Left colon (tissue), 2 donors: ENCODE measurements around the gene SLC39A7. TPM values are rescaled to one million over a fixed set of nuclear protein-coding genes. Genes with fewer than 3 reads are reported as not detected.

Source experiments
- ATAC-seq: fragments of 200-7000 bp; cut with Tn5 transposase; one replicate; pipeline ENCODE4 v1.9.1; 2020; ENCODE audit warnings: mild to moderate bottlenecking, moderate library complexity
- DNase-seq, 2 donors: peaks; one replicate each; pipeline ENCODE4 v3.0.0-alpha.2; 2020
- intact Hi-C, 2 donors: fragments of 100-400 bp; cut with DNase I in 1 of 2; cut with micrococcal nuclease in 1 of 2; formaldehyde crosslinking; loops; one replicate each; pipeline versions ENCODE4 v1.11.2 to v1.14.0; 2022; cut with DNase I, micrococcal nuclease
- microRNA-seq, 2 donors: library from miRNA; unstranded; fragments of <30 nt; microRNA quantifications; one replicate each; pipeline versions ENCODE4 v1.1.0 to v1.2.0, GENCODE V29; 2020
- total RNA-seq, 2 donors: library from RNA; stranded (reverse); fragmentation: NEBNext Ultra II Directional; extraction: Animal tissue kit (Norgen Biotek cat#: 25700); gene quantifications; one replicate each; pipeline ENCODE4 v1.2.1, GENCODE V29; 2021
- donor health status: DM: no; HTN: no; CAD: no.
- donor health status: DM: yes; HTN: yes; CAD: no.

The SLC39A7 gene
- total RNA-seq, 2 donors from 2014 or later, result 128 to 203 TPM

- intact Hi-C loops, result no loop called here
- no peak for DNase-seq
- no peak for ATAC-seq
Measured at GRCh38 chr6:33250731-33251130, 50.1 kb downstream of the SLC39A7 start.

GRCh38 chr6:33251395-33252012 is 50.8 kb downstream of the SLC39A7 start:
- DNase-seq (no peak), ATAC-seq (no peak)
- intact Hi-C loops, result no loop called here

GRCh38 chr6:33252759-33253158 is 52.1 kb downstream of the SLC39A7 start:
- no peak for ATAC-seq
- intact Hi-C loops, result no loop called here
- no peak for DNase-seq

Small RNA genes lying within 50 kb of the gene (microRNA-seq; reads per million reads assigned to microRNA genes)
- gene MIR219A1, result 1.6 to 6.8 reads per million in 2 donors

Other genes with a start within 250 kb of the SLC39A7 start
- 10 to 100 TPM; 11.8 to 22.1 TPM for gene HLA-DMA, start 247.8 kb upstream of the SLC39A7 start, total RNA-seq
- 100 to 1,000 TPM; 128 TPM for gene BRD2, start 232.3 kb upstream of the SLC39A7 start, total RNA-seq
- 1 to 10 TPM in 1 of 2 donors, under 1 TPM in 1; 0.92 to 4.7 TPM for gene HLA-DOA, start 191.3 kb upstream of the SLC39A7 start, total RNA-seq
- 100 to 1,000 TPM in 1 of 2 donors, 10 to 100 TPM in 1; 14.8 to 103 TPM for gene HLA-DPA1, start 127.2 kb upstream of the SLC39A7 start, total RNA-seq
- gene HLA-DPB1, start 124.9 kb upstream of the SLC39A7 start, total RNA-seq, result 10 to 100 TPM; 15.1 to 65.5 TPM
- under 1 TPM; 0.45 to 0.55 TPM for gene COL11A2, start 8.4 kb upstream of the SLC39A7 start, total RNA-seq
- gene RXRB, start 202 bp upstream of the SLC39A7 start, total RNA-seq, result 10 to 100 TPM; 34.4 to 37.0 TPM
- 10 to 100 TPM; 22.4 to 23.7 TPM for gene HSD17B8, start 3.8 kb downstream of the SLC39A7 start, total RNA-seq
- gene RING1, start 7.6 kb downstream of the SLC39A7 start, total RNA-seq, result 10 to 100 TPM; 27.4 to 29.7 TPM
- gene VPS52, start 71.0 kb downstream of the SLC39A7 start, total RNA-seq, result 10 to 100 TPM; 60.2 to 68.4 TPM
- 1,000 to 10,000 TPM; 1,882 to 2,045 TPM for gene RPS18, start 71.2 kb downstream of the SLC39A7 start, total RNA-seq
- gene B3GALT4, start 76.3 kb downstream of the SLC39A7 start, total RNA-seq, result 10 to 100 TPM; 34.8 to 40.3 TPM
- 10 to 100 TPM; 27.7 to 29.3 TPM for gene WDR46, start 88.4 kb downstream of the SLC39A7 start, total RNA-seq
- 10 to 100 TPM; 36.8 to 45.7 TPM for gene PFDN6, start 88.7 kb downstream of the SLC39A7 start, total RNA-seq
- gene RGL2, start 98.1 kb downstream of the SLC39A7 start, total RNA-seq, result 10 to 100 TPM; 21.5 to 35.0 TPM
- 100 to 1,000 TPM; 229 to 283 TPM for gene TAPBP, start 113.2 kb downstream of the SLC39A7 start, total RNA-seq
- gene ZBTB22, start 116.9 kb downstream of the SLC39A7 start, total RNA-seq, result 10 to 100 TPM; 19.9 to 21.3 TPM
- gene DAXX, start 122.1 kb downstream of the SLC39A7 start, total RNA-seq, result 10 to 100 TPM; 33.5 to 35.3 TPM
- gene KIFC1, start 191.0 kb downstream of the SLC39A7 start, total RNA-seq, result 10 to 100 TPM in 1 of 2 donors, 1 to 10 TPM in 1; 4.1 to 14.7 TPM
- 10 to 100 TPM; 28.3 to 41.2 TPM for gene PHF1, start 210.1 kb downstream of the SLC39A7 start, total RNA-seq
- 100 to 1,000 TPM; 162 to 169 TPM for gene CUTA, start 217.2 kb downstream of the SLC39A7 start, total RNA-seq
- gene SYNGAP1, start 219.2 kb downstream of the SLC39A7 start, total RNA-seq, result 1 to 10 TPM; 6.8 to 9.1 TPM